Tibial artery (tissue), 4 donors: ENCODE data around the gene WBP2NL.

Experiments
- DNase-seq, 2 donors: peaks; one replicate each; pipeline ENCODE4 v3.0.0-alpha.2; 2019
- H3K27ac ChIP-seq, 2 donors: fragments of 200-600 bp; sonication (generic) in 1 of 2; 1 replicate in 1 of 2; 2 replicates in 1 of 2; pipeline ENCODE4 v1.5.1; 2018 to 2019; ENCODE audit warnings: mild to moderate bottlenecking in 1 of 2
- H3K27me3 ChIP-seq, 2 donors: fragments of 200-600 bp; sonication (generic) in 1 of 2; one replicate each; pipeline versions ENCODE4 v1.5.1 to v1.6.0; 2016 to 2019
- H3K36me3 ChIP-seq, 3 donors: fragments of 200-600 bp; sonication (generic) in 2 of 3; one replicate each; pipeline ENCODE4 v1.5.1; 2016 to 2019; ENCODE audit warnings: mild to moderate bottlenecking in 2 of 3
- H3K4me1 ChIP-seq, 4 donors: fragments of 200-600 bp; sonication (generic) in 2 of 4; 1 replicate in 3 of 4; 2 replicates in 1 of 4; pipeline ENCODE4 v1.5.1; 2016 to 2019
- H3K4me3 ChIP-seq, 2 donors: fragments of 200-600 bp; sonication (generic) in 1 of 2; 1 replicate in 1 of 2; 2 replicates in 1 of 2; pipeline ENCODE4 v1.5.1; 2018 to 2019; ENCODE audit warnings: mild to moderate bottlenecking in 2 of 2
- H3K9me3 ChIP-seq, 3 donors: fragments of 200-600 bp; sonication (generic) in 1 of 3; one replicate each; pipeline ENCODE4 v1.5.1; 2016 to 2019
- CTCF ChIP-seq, 2 experiments: fragments of 200-600 bp in 1 of 2; fragments of 450-650 bp in 1 of 2; IDR thresholded peaks; one replicate each; pipeline ENCODE4 v1.5.1; 2017 to 2019; ENCODE audit warnings: antibody characterized with exemption in 2 of 2, mild to moderate bottlenecking in 1 of 2, moderate library complexity in 1 of 2
- intact Hi-C: fragments of 100-400 bp; cut with DNase I; formaldehyde crosslinking; loops from one replicate; pipeline ENCODE4 v1.15.0; 2023; ENCODE audit warnings: low total_unique reads

WBP2NL gene

GRCh38 chr22:41975299-41976069 is 23.1 kb upstream of the WBP2NL start:
- H3K4me3 ChIP-seq, result no peak overlapping the region
- no peaks in the 10 kb centered on the region for H3K36me3 ChIP-seq
- H3K27ac ChIP-seq, result no peak overlapping the region
- DNase-seq, result no peak
- peaks cover 0 to 14% (median 11%) of the 10 kb centered on the region in 4 donors for H3K4me1 ChIP-seq
- peaks cover 0 to 82% of the 10 kb centered on the region in 2 donors for H3K27me3 ChIP-seq
- no peaks in the 10 kb centered on the region for H3K9me3 ChIP-seq
- TF ChIP-seq CTCF (IDR thresholded peaks at IDR 0.05), result no peak
- intact Hi-C loops, result no loop called here

- H3K9me3 ChIP-seq, result no peaks in the 10 kb centered on the region
- H3K4me1 ChIP-seq, result peaks cover 0 to 14% (median 11%) of the 10 kb centered on the region in 4 donors
- no peaks in the 10 kb centered on the region for H3K36me3 ChIP-seq
- peaks cover 0 to 77% of the 10 kb centered on the region in 2 donors for H3K27me3 ChIP-seq
- peak overlapping the region; percentile 33 to 50 for H3K4me3 ChIP-seq
- intact Hi-C loops, result no loop called here
- TF ChIP-seq CTCF (IDR thresholded peaks at IDR 0.05), result no peak
- no peak overlapping the region for H3K27ac ChIP-seq
- DNase-seq, result no peak
These were observed 22.3 kb upstream of the WBP2NL start for GRCh38 chr22:41976070-41976901.

- intact Hi-C loops, result no loop called here
- no peaks in the 10 kb centered on the region for H3K9me3 ChIP-seq
- DNase-seq, result no peak
- H3K4me3 ChIP-seq, result peak overlapping the region; percentile 33 to 50
- peaks cover 0 to 14% (median 11%) of the 10 kb centered on the region in 4 donors for H3K4me1 ChIP-seq
- H3K27me3 ChIP-seq, result peaks cover 0 to 69% of the 10 kb centered on the region in 2 donors
- H3K27ac ChIP-seq, result no peak overlapping the region
- no peak for TF ChIP-seq CTCF (IDR thresholded peaks at IDR 0.05)
- no peaks in the 10 kb centered on the region for H3K36me3 ChIP-seq
These were observed 21.5 kb upstream of the WBP2NL start for GRCh38 chr22:41976961-41977566.

- H3K27me3 ChIP-seq, result peaks cover 0 to 52% of the 10 kb centered on the region in 2 donors
- intact Hi-C loops, result no loop called here
- H3K4me3 ChIP-seq, result no peak overlapping the region
- H3K36me3 ChIP-seq, result no peaks in the 10 kb centered on the region
- no peaks in the 10 kb centered on the region for H3K9me3 ChIP-seq
- DNase-seq, result no peak
- H3K4me1 ChIP-seq, result peaks cover 0 to 14% (median 11%) of the 10 kb centered on the region in 4 donors
- no peak overlapping the region for H3K27ac ChIP-seq
- no peak for TF ChIP-seq CTCF (IDR thresholded peaks at IDR 0.05)
These were observed 19.9 kb upstream of the WBP2NL start for GRCh38 chr22:41978732-41979131.

GRCh38 chr22:41979423-41980250 is 19.0 kb upstream of the WBP2NL start:
- H3K9me3 ChIP-seq, result no peaks in the 10 kb centered on the region
- H3K36me3 ChIP-seq, result no peaks in the 10 kb centered on the region
- DNase-seq, result no peak
- peaks cover 0 to 14% (median 11%) of the 10 kb centered on the region in 4 donors for H3K4me1 ChIP-seq
- no peak overlapping the region for H3K4me3 ChIP-seq
- intact Hi-C loops, result no loop called here
- no peak overlapping the region for H3K27ac ChIP-seq
- TF ChIP-seq CTCF (IDR thresholded peaks at IDR 0.05), result no peak
- H3K27me3 ChIP-seq, result peaks cover 0 to 46% of the 10 kb centered on the region in 2 donors
